ENCODE data around the gene IL4R. TPM values are rescaled to one million over a fixed set of nuclear protein-coding genes. Genes with fewer than 3 reads are reported as not detected.

Gene IL4R
- total RNA-seq, 1 donor from 2014 or later, result 143 TPM

DNA sequence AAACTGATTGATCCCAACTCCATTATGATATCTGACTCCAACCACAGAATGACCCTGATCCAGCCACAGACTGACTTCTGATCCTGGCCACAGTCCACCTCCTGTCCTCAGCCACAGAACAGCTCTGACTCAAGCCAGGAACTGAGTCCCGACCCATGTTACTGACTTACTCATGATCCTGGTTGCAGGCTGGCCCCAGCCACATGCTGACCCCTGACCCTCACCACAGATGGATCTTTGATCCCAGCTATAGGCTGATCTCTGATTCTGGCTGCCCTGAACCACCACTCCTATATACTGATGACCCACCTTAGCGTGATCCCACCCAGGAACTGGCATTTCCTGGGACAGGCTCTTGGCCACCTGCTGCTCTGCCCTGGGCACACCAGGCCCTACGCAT, 56.0 kb downstream of the IL4R start:
- H3K9me3 ChIP-seq, result no peaks in the 10 kb centered on the region
- ATAC-seq, result no peak
- no peak overlapping the region for H3K27ac ChIP-seq
- H3K36me3 ChIP-seq, result peaks cover 2% of the 10 kb centered on the region
- TF ChIP-seq, protein P1, sequence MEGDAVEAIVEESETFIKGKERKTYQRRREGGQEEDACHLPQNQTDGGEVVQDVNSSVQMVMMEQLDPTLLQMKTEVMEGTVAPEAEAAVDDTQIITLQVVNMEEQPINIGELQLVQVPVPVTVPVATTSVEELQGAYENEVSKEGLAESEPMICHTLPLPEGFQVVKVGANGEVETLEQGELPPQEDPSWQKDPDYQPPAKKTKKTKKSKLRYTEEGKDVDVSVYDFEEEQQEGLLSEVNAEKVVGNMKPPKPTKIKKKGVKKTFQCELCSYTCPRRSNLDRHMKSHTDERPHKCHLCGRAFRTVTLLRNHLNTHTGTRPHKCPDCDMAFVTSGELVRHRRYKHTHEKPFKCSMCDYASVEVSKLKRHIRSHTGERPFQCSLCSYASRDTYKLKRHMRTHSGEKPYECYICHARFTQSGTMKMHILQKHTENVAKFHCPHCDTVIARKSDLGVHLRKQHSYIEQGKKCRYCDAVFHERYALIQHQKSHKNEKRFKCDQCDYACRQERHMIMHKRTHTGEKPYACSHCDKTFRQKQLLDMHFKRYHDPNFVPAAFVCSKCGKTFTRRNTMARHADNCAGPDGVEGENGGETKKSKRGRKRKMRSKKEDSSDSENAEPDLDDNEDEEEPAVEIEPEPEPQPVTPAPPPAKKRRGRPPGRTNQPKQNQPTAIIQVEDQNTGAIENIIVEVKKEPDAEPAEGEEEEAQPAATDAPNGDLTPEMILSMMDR (IDR thresholded peaks at IDR 0.05), result no peak
- intact Hi-C loops (cut with DNase I), result loop anchor here (5.0 kb wide), 1 partner anchor 138 kb away; no protein-coding TSS in a partner anchor
- DNase-seq, result no peak
- no peaks in the 10 kb centered on the region for H3K27me3 ChIP-seq (ENCODE audit: low read depth)
- H3K4me1 ChIP-seq, result peaks cover 25% of the 10 kb centered on the region
- no peak overlapping the region for H3K4me3 ChIP-seq

DNA sequence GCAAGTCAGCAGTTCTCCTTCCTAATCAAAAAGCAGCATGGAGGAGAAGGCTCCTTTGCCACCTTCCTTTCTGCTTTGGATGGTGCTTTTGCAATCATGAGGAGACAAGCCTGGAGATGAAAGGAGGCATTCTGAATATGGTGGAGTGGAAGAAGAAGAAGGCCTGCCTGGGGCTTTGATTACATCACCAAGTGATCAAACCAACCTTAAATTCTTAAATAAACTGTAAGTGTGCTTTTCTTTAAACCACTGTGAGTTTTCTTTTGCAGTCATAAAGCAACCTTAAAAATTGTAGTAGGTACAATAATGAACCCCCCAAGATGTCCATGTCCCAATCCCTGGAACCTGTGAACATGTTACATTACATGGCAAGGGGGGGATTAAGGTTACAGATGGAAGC, 56.5 kb downstream of the IL4R start:
- Histone ChIP-seq H3K4me1 (peaks cover 30% of the 10 kb centered on the region), H3K27ac (no peak overlapping the region), H3K4me3 (no peak overlapping the region), H3K27me3 (ENCODE audit: low read depth) (no peaks in the 10 kb centered on the region), H3K36me3 (no peaks in the 10 kb centered on the region), H3K9me3 (no peaks in the 10 kb centered on the region)
- intact Hi-C loops (cut with DNase I), result no loop called here
- no peak for DNase-seq
- TF ChIP-seq, protein P1 (IDR thresholded peaks at IDR 0.05), result no peak
- no peak for ATAC-seq

DNA sequence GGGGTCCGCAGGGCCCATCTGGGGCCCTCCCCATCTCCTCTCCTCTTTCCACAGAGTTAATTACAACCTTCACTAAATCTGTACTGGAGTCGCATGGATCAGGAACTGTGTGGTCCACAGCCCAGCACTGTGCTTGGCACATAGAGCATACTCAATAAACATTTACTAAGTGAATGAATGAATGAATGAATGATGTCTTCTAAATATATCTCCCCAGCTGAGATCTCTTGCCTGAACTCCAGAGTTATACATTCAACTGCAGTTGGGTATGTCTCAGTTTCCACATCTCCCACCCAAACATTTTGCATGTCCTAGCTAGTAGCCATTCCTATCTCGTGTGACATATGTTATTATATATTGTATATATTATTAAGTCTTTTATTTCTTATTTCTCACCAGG, 59.5 kb downstream of the IL4R start:
- no peak overlapping the region for H3K4me3 ChIP-seq
- H3K9me3 ChIP-seq, result no peaks in the 10 kb centered on the region
- intact Hi-C loops (cut with DNase I), result no loop called here
- ATAC-seq (no peak), DNase-seq (no peak)
- TF ChIP-seq, protein P1 (IDR thresholded peaks at IDR 0.05), result no peak
- H3K27me3 ChIP-seq (ENCODE audit: low read depth), result no peaks in the 10 kb centered on the region
- H3K27ac ChIP-seq, result no peak overlapping the region
- H3K4me1 ChIP-seq, result peaks cover 12% of the 10 kb centered on the region
- H3K36me3 ChIP-seq, result no peaks in the 10 kb centered on the region

DNA sequence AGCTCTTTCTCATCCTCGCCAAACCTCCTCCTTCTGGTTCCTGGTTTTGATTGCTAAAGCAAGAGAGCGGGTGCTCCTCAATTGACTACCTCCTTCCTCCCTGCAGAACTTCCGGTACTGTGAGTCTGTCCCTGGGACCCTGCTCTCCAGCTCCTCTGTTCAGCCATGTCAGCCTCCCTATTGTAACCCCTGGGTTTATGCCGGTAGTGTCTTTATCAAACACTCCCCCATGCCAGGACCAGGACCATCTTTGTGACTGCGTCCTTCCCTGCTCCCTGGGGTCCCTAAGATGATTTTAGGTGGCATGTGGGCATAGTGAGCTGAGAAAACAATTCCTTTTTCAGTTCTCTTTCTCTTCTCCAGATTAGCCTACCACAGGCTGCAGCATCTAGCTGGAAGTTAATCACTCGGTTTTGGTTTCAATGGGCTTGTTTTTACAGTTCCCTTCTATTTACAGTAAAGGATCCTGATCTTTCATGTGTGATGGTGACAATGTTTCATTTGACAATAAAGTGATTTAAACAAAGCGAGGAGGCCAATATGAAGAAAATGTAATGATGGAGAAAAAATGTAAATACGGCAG, 60.5 kb downstream of the IL4R start:
- peak overlapping the region; percentile 26 for H3K4me3 ChIP-seq

DNA sequence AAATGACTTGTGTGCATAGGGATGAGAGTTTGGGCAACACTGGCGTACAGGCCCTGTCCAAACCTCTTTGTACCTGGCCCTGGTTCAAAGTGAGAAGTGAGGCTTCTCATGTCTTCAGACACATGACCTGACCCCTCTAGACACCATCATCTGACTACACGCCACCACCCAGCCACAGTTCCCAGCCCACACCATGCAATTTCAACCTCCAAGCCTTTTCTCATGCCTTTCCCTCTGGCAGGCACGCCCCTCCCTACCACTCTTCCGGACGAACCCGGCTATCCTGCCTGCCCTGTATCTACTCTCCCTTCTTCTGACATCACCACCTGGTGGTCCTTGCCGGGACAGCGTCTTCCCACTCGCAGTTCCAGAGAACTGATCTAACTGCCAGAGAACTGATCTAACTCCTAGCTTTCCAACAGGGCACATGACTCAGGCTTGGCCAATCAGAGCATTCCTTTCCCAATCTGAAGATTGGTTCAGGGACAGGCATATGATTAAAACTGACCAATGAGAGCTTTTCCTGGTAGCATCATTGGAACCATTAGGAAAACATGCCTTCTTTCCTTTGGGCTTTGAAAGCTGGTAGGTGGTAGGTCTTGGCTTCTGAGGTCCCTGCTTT, 61.1 kb downstream of the IL4R start:
- ATAC-seq (peak; percentile 82 to 87), DNase-seq (peak; percentile 68)
- intact Hi-C loops (cut with DNase I), result no loop called here
- Histone ChIP-seq H3K36me3 (no peaks in the 10 kb centered on the region), H3K4me1 (peaks cover 11% of the 10 kb centered on the region), H3K4me3 (peak overlapping the region; percentile 26), H3K27me3 (ENCODE audit: low read depth) (no peaks in the 10 kb centered on the region), H3K27ac (peak overlapping the region; percentile 63), H3K9me3 (no peaks in the 10 kb centered on the region)
- TF ChIP-seq, protein P1 (IDR thresholded peaks at IDR 0.05), result peak; percentile 61

More for the DNA sequence above, 60.5 kb downstream of the IL4R start:
- intact Hi-C loops (cut with DNase I), result no loop called here
- TF ChIP-seq, protein P1 (IDR thresholded peaks at IDR 0.05), result no peak
- ATAC-seq (peak; percentile 44 to 56), DNase-seq (no peak)
- H3K9me3 ChIP-seq, result no peaks in the 10 kb centered on the region
- peaks cover 11% of the 10 kb centered on the region for H3K4me1 ChIP-seq
- H3K36me3 ChIP-seq, result no peaks in the 10 kb centered on the region
- H3K27me3 ChIP-seq (ENCODE audit: low read depth), result no peaks in the 10 kb centered on the region
- peak overlapping the region; percentile 63 for H3K27ac ChIP-seq

All from lower lobe of right lung (tissue), 2 donors.